Measurements from ENCODE around the gene SFMBT2.

The SFMBT2 gene

DNA sequence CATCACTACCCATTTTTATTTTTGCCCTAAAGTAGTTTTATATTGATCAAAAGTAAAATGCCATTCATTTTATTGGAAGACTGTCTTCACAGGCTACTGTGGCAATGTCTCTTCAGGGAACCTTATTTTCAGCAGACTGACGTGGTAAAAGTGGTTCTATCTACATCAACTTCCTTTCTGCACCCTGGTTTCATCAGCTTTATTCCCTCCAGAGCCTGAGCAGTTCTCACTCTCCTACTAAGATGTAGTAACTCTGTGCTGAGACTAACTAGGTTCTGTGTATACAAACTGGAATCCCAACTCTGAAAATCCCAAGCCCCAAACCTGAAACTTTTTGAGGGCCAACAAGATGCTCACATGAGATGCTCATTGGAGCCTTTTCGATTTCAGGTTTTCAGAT is 155.3 kb downstream of the SFMBT2 start:
- H3K27me3 ChIP-seq (ENCODE audit: low read depth, low read length), result no peaks in the 10 kb centered on the region
- H3K4me3 ChIP-seq (ENCODE audit: low read depth in 1 of 2, low read length in 2 of 2), result no peak overlapping the region
- peaks cover 0 to 7% of the 10 kb centered on the region in 2 donors for H3K4me1 ChIP-seq (ENCODE audit: control insufficient read depth in 1 of 2, insufficient read depth in 2 of 2, low read length in 2 of 2)
- H3K9me3 ChIP-seq (ENCODE audit: control insufficient read depth in 1 of 2, low read length in 2 of 2), result no peaks in the 10 kb centered on the region
- H3K27ac ChIP-seq (ENCODE audit: low read length), result no peak overlapping the region
- no peaks in the 10 kb centered on the region for H3K36me3 ChIP-seq (ENCODE audit: control insufficient read depth in 1 of 2, insufficient read depth in 2 of 2, low read length in 2 of 2)

DNA sequence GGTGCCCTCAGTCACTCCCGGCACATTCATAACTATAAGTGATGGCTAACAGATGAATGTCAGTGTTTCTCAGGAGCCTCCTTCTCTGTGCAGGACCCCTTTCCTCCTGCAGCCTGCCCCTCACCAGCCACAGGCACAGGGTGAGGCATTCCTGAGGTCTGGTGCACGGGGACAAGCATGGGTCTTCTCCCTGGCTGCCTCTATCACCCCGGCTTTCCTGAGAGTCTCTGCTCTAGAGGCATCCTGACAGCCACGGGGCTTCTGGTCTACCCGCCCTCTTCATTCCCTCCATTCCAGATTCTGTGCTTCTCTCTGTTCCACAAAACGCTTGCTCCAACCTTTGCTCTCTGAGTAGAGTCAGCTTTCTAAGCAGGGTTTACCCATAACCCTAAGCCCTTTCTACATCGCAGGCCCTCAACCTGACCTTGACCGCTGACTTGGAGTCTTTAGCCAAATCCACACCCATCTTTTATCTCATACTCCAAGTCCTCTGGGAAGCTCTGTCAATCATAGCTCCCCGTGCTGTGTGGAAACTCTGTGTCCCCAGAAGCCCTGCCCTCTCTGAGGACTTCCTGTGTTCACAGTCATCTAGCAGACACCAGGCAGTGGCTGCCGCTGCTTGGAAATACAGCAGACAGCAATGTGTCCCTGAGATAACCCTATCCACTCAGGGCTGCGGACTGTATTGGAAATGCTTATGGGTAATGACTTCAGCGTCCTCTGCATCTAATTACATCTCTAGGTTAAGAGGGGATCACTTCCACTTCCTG is 159.0 kb downstream of the SFMBT2 start:
- H3K9me3 ChIP-seq (ENCODE audit: control insufficient read depth in 1 of 2, low read length in 2 of 2), result no peaks in the 10 kb centered on the region
- H3K36me3 ChIP-seq (ENCODE audit: control insufficient read depth in 1 of 2, insufficient read depth in 2 of 2, low read length in 2 of 2), result no peaks in the 10 kb centered on the region
- no peaks in the 10 kb centered on the region for H3K4me1 ChIP-seq (ENCODE audit: control insufficient read depth in 1 of 2, insufficient read depth in 2 of 2, low read length in 2 of 2)
- no peak overlapping the region for H3K27ac ChIP-seq (ENCODE audit: low read length)
- no peak overlapping the region for H3K4me3 ChIP-seq (ENCODE audit: low read depth in 1 of 2, low read length in 2 of 2)
- H3K27me3 ChIP-seq (ENCODE audit: low read depth, low read length), result no peaks in the 10 kb centered on the region

DNA sequence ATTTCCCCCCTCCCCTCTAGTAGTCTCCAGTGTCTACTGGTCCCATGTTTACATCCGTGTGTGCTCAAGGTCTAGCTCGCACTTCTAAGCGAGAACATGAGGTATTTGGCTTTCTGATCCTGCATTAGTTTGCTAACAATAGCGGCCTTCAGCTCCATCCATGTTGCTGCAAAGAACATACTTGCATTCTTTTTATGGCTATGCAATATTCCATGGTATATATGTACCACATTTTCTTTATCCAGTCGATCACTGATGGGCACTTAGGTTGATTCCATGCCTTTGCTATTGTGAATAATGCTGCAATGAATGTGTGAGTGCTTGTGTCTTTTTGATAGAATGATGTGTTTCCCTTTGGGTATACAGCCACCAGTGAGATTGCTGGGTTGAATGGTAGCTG is 160.6 kb downstream of the SFMBT2 start:
- H3K4me3 ChIP-seq (ENCODE audit: low read depth in 1 of 2, low read length in 2 of 2), result no peak overlapping the region
- H3K27ac ChIP-seq (ENCODE audit: low read length), result no peak overlapping the region
- no peaks in the 10 kb centered on the region for H3K9me3 ChIP-seq (ENCODE audit: control insufficient read depth in 1 of 2, low read length in 2 of 2)
- H3K36me3 ChIP-seq (ENCODE audit: control insufficient read depth in 1 of 2, insufficient read depth in 2 of 2, low read length in 2 of 2), result no peaks in the 10 kb centered on the region
- H3K27me3 ChIP-seq (ENCODE audit: low read depth, low read length), result no peaks in the 10 kb centered on the region
- H3K4me1 ChIP-seq (ENCODE audit: control insufficient read depth in 1 of 2, insufficient read depth in 2 of 2, low read length in 2 of 2), result no peaks in the 10 kb centered on the region

DNA sequence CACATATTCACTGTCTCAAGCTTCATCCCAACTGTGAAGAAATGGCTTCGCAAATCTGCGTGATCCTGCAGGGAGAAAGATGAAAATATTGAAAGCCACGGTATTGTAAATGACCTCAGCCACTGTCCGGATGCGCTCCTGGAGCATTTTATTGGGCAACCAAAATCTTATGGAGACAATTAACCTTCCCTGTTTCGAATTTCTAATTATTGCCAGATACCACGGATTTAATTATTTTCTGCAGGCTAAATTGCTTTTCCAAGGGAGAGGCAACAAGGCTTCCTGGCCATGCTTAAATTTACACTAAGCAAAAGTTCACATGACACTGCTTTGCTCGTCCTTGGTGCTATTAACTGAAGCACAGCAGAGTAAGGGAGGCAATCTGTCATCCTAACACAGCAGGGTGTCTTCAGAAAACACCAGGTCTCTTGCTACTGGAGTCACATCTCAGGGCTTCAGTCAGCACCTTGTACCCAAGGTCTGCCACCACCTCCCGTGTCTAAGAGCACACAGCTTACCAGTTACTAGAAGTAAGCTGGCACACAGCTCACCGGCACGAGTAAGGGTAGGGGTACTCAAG is 162.2 kb downstream of the SFMBT2 start:
- Histone ChIP-seq H3K27me3 (ENCODE audit: low read depth, low read length) (no peaks in the 10 kb centered on the region), H3K36me3 (ENCODE audit: control insufficient read depth in 1 of 2, insufficient read depth in 2 of 2, low read length in 2 of 2) (no peaks in the 10 kb centered on the region), H3K9me3 (ENCODE audit: control insufficient read depth in 1 of 2, low read length in 2 of 2) (no peaks in the 10 kb centered on the region), H3K27ac (ENCODE audit: low read length) (no peak overlapping the region), H3K4me1 (ENCODE audit: control insufficient read depth in 1 of 2, insufficient read depth in 2 of 2, low read length in 2 of 2) (no peaks in the 10 kb centered on the region), H3K4me3 (ENCODE audit: low read depth in 1 of 2, low read length in 2 of 2) (no peak overlapping the region)

DNA sequence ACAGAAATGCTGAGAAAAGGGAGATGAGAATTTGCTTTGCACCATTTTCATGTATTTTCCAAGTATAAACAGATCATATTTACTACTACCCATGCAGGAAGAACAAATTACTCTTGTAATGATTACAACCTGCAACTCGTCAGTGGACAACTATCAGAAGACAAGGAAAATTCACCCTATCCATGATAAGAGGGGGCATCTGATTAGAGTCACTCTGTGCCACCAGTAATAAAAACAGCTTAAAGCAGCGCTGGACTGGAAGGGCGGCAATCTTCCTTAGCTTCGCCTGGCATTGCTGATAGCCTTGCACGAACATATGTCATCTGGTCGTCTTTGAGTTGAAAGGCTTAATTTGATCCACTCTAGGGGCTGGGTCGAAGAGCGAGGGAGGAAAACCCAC is 162.7 kb downstream of the SFMBT2 start:
- Histone ChIP-seq H3K27me3 (ENCODE audit: low read depth, low read length) (no peaks in the 10 kb centered on the region), H3K9me3 (ENCODE audit: control insufficient read depth in 1 of 2, low read length in 2 of 2) (no peaks in the 10 kb centered on the region), H3K4me3 (ENCODE audit: low read depth in 1 of 2, low read length in 2 of 2) (no peak overlapping the region), H3K27ac (ENCODE audit: low read length) (no peak overlapping the region), H3K36me3 (ENCODE audit: control insufficient read depth in 1 of 2, insufficient read depth in 2 of 2, low read length in 2 of 2) (no peaks in the 10 kb centered on the region), H3K4me1 (ENCODE audit: control insufficient read depth in 1 of 2, insufficient read depth in 2 of 2, low read length in 2 of 2) (no peaks in the 10 kb centered on the region)

DNA sequence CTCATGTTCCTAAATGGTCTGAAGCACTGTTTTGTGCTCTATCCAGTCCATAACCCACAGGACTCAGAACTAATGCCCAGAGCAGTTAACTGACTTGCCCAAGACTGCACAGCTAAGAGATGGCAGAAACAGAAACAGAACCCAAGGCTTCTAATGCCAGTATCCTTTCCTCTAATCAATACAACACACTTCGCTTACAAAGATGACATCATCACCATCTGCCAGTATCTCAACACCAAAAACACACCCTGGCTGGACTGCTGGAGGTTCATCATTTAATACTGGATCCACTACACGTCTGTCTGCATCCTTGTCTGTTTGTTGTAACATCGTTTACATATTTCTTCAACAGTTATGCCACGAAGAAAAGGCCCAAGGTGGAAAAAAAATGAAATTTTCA is 165.3 kb downstream of the SFMBT2 start:
- H3K4me1 ChIP-seq (ENCODE audit: control insufficient read depth in 1 of 2, insufficient read depth in 2 of 2, low read length in 2 of 2), result no peaks in the 10 kb centered on the region
- H3K9me3 ChIP-seq (ENCODE audit: control insufficient read depth in 1 of 2, low read length in 2 of 2), result no peaks in the 10 kb centered on the region
- no peaks in the 10 kb centered on the region for H3K27me3 ChIP-seq (ENCODE audit: low read depth, low read length)
- H3K4me3 ChIP-seq (ENCODE audit: low read depth in 1 of 2, low read length in 2 of 2), result no peak overlapping the region
- no peak overlapping the region for H3K27ac ChIP-seq (ENCODE audit: low read length)
- peaks cover 0 to 7% of the 10 kb centered on the region in 2 donors for H3K36me3 ChIP-seq (ENCODE audit: control insufficient read depth in 1 of 2, insufficient read depth in 2 of 2, low read length in 2 of 2)

DNA sequence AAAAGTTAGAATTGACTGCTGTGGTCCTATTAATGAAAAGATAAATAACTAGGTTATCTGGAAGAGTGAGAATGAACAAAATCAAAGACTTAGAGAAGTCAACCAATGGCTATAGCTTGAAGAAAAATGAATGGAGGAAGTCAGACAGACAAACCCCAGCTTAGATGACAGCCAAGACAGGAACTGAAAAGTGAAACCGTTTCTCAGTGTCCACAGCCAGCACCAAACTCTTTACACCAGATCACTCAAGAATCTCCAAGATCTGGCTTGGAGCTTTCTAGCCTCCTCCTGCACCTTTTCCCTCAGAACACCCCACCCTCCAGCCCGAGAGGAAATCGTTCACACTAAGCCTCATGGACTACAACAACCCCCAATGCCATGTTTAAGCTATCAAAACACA is 167.0 kb downstream of the SFMBT2 start:
- H3K9me3 ChIP-seq (ENCODE audit: control insufficient read depth in 1 of 2, low read length in 2 of 2), result no peaks in the 10 kb centered on the region
- no peak overlapping the region for H3K27ac ChIP-seq (ENCODE audit: low read length)

DNA sequence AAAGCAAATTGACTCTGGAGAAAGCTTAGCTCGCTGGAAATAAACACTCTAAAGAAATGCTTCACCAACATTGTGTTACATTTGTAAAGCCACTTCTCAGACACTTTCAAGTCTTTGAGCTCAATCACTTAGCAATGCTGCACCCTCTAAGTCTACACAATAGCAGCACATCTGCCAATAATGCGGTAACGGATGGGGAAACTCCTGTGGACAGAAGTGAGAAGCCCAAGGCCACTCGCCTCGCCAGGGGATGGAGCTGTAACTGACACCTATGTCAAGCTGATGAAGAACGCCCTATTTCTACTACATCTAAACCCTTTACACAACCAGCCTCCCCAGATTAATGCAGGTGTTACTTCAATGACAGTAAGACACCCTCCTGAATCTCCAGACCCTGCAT is 167.7 kb downstream of the SFMBT2 start:
- H3K36me3 ChIP-seq (ENCODE audit: control insufficient read depth in 1 of 2, insufficient read depth in 2 of 2, low read length in 2 of 2), result peaks cover 0 to 7% of the 10 kb centered on the region in 2 donors
- no peak overlapping the region for H3K27ac ChIP-seq (ENCODE audit: low read length)
- no peaks in the 10 kb centered on the region for H3K9me3 ChIP-seq (ENCODE audit: control insufficient read depth in 1 of 2, low read length in 2 of 2)
- H3K4me3 ChIP-seq (ENCODE audit: low read depth in 1 of 2, low read length in 2 of 2), result no peak overlapping the region
- H3K4me1 ChIP-seq (ENCODE audit: control insufficient read depth in 1 of 2, insufficient read depth in 2 of 2, low read length in 2 of 2), result no peaks in the 10 kb centered on the region
- no peaks in the 10 kb centered on the region for H3K27me3 ChIP-seq (ENCODE audit: low read depth, low read length)

More for the DNA sequence above, 167.0 kb downstream of the SFMBT2 start:
- no peaks in the 10 kb centered on the region for H3K4me1 ChIP-seq (ENCODE audit: control insufficient read depth in 1 of 2, insufficient read depth in 2 of 2, low read length in 2 of 2)
- H3K4me3 ChIP-seq (ENCODE audit: low read depth in 1 of 2, low read length in 2 of 2), result no peak overlapping the region
- peaks cover 0 to 7% of the 10 kb centered on the region in 2 donors for H3K36me3 ChIP-seq (ENCODE audit: control insufficient read depth in 1 of 2, insufficient read depth in 2 of 2, low read length in 2 of 2)
- no peaks in the 10 kb centered on the region for H3K27me3 ChIP-seq (ENCODE audit: low read depth, low read length)

DNA sequence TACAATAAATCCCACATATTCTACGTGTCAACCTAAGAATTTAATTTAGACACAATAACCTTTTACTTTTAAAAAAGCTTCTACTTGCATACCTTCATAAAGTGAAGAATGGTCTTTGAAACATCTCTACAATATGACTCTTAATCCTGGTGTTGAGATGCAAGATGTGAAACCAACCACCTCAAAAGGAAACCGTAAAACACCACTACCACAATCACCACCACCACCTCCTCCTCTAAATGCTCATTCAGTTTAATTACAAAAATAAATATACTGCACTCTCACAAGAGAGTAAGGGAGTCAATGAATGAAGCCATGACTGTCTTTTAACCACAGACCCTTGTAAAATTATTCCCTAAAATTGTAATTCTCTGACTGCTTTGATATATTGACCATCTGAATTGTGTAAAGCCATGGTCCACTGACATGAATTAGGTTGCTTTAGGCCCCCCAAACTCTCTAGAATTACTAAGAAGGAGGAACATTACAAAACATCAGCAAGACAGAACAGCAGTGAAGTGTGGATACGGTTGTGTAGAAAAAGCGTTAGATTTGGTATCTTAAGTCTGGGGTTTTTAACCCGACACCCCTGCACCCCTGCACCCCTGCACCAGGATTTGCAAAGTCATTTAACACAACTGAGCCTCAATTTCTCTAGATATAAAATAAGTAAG is 171.4 kb downstream of the SFMBT2 start:
- Histone ChIP-seq H3K27ac (ENCODE audit: low read length) (no peak overlapping the region), H3K27me3 (ENCODE audit: low read depth, low read length) (no peaks in the 10 kb centered on the region), H3K4me3 (ENCODE audit: low read depth in 1 of 2, low read length in 2 of 2) (no peak overlapping the region), H3K9me3 (ENCODE audit: control insufficient read depth in 1 of 2, low read length in 2 of 2) (peaks cover 0 to 5% of the 10 kb centered on the region in 2 donors), H3K4me1 (ENCODE audit: control insufficient read depth in 1 of 2, insufficient read depth in 2 of 2, low read length in 2 of 2) (no peaks in the 10 kb centered on the region), H3K36me3 (ENCODE audit: control insufficient read depth in 1 of 2, insufficient read depth in 2 of 2, low read length in 2 of 2) (peaks cover 0 to 7% of the 10 kb centered on the region in 2 donors)

DNA sequence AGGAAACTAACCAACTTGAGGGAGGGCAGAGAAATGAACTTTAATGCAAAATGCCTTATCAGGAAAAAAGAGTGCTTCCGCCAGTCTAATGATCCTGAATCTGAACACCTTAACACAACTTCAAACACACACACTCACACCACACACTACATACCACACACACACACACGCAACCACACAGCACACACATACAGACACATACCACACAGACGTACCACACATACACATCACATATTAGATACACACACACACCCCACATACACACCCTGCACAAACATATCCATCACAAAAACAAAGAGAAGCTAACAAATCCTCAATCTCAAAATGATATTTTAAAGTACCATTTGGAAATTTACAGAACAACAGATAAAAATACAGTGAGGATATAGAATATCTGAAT is 175.5 kb downstream of the SFMBT2 start:
- Histone ChIP-seq H3K36me3 (ENCODE audit: control insufficient read depth in 1 of 2, insufficient read depth in 2 of 2, low read length in 2 of 2) (no peaks in the 10 kb centered on the region), H3K4me3 (ENCODE audit: low read depth in 1 of 2, low read length in 2 of 2) (no peak overlapping the region), H3K27me3 (ENCODE audit: low read depth, low read length) (no peaks in the 10 kb centered on the region), H3K27ac (ENCODE audit: low read length) (no peak overlapping the region), H3K4me1 (ENCODE audit: control insufficient read depth in 1 of 2, insufficient read depth in 2 of 2, low read length in 2 of 2) (no peaks in the 10 kb centered on the region), H3K9me3 (ENCODE audit: control insufficient read depth in 1 of 2, low read length in 2 of 2) (peaks cover 0 to 5% of the 10 kb centered on the region in 2 donors)

DNA sequence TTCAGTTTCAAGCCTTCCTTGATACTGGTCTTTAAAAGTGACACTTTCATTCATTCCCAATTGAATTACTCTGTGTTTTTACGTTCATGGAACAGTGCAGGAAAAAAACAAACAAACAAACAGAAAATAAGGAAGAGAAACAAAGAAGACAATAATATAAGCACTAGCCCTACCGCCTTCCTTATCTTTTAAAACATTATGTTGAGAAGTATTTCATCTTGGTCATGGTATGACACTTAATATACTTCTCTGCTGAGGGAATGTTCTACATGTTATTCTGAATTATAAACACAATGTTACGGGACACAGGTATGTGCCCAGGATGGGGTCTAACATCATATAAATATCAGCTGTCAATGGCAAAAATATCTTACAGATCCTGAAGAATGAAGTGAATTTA is 176.7 kb downstream of the SFMBT2 start:
- Histone ChIP-seq H3K27ac (ENCODE audit: low read length) (no peak overlapping the region), H3K36me3 (ENCODE audit: control insufficient read depth in 1 of 2, insufficient read depth in 2 of 2, low read length in 2 of 2) (no peaks in the 10 kb centered on the region), H3K9me3 (ENCODE audit: control insufficient read depth in 1 of 2, low read length in 2 of 2) (peaks cover 0 to 5% of the 10 kb centered on the region in 2 donors), H3K4me1 (ENCODE audit: control insufficient read depth in 1 of 2, insufficient read depth in 2 of 2, low read length in 2 of 2) (no peaks in the 10 kb centered on the region), H3K4me3 (ENCODE audit: low read depth in 1 of 2, low read length in 2 of 2) (no peak overlapping the region), H3K27me3 (ENCODE audit: low read depth, low read length) (no peaks in the 10 kb centered on the region)

Measured in muscle layer of duodenum (tissue), 2 donors.